Endothelial cell of umbilical vein (primary cell): Measurements from ENCODE around the gene METRNL.

Experiments
- EZH2 ChIP-seq: IDR thresholded peaks from 2 replicates; pipeline ENCODE4 v1.6.1; 2012; ENCODE audit warnings: borderline replicate concordance, low read depth, mild to moderate bottlenecking, moderate library complexity, low read length, inconsistent platforms; ENCODE audit not compliant: severe bottlenecking
- POLR2A ChIP-seq: IDR thresholded peaks from 2 replicates; pipeline ENCODE4 v1.6.1; 2012; ENCODE audit warnings: low read depth, mild to moderate bottlenecking, control low read depth, low read length
- POLR2AphosphoS5 ChIP-seq: IDR thresholded peaks from 2 replicates; pipeline ENCODE4 v1.6.1; 2012; ENCODE audit warnings: low read depth, mild to moderate bottlenecking, control low read depth, low read length, moderate library complexity; ENCODE audit not compliant: insufficient read depth
- TF ChIP-seq, protein P1 (sequence below), 2 donors: IDR thresholded peaks; 1 replicate in 1 of 2; 2 replicates in 1 of 2; pipeline ENCODE4 v1.5.1; 2011; ENCODE audit warnings: low read length in 2 of 2, mild to moderate bottlenecking in 2 of 2, moderate library complexity in 2 of 2, control low read depth in 1 of 2, inconsistent platforms in 1 of 2, low read depth in 1 of 2; ENCODE audit not compliant: insufficient read depth in 1 of 2; ENCODE audit errors: extremely low read depth in 1 of 2
- TF ChIP-seq, protein P2 (sequence below): IDR thresholded peaks from 2 replicates; pipeline ENCODE4 v1.6.1; 2011; ENCODE audit not compliant: insufficient read depth, insufficient read length

DNA sequence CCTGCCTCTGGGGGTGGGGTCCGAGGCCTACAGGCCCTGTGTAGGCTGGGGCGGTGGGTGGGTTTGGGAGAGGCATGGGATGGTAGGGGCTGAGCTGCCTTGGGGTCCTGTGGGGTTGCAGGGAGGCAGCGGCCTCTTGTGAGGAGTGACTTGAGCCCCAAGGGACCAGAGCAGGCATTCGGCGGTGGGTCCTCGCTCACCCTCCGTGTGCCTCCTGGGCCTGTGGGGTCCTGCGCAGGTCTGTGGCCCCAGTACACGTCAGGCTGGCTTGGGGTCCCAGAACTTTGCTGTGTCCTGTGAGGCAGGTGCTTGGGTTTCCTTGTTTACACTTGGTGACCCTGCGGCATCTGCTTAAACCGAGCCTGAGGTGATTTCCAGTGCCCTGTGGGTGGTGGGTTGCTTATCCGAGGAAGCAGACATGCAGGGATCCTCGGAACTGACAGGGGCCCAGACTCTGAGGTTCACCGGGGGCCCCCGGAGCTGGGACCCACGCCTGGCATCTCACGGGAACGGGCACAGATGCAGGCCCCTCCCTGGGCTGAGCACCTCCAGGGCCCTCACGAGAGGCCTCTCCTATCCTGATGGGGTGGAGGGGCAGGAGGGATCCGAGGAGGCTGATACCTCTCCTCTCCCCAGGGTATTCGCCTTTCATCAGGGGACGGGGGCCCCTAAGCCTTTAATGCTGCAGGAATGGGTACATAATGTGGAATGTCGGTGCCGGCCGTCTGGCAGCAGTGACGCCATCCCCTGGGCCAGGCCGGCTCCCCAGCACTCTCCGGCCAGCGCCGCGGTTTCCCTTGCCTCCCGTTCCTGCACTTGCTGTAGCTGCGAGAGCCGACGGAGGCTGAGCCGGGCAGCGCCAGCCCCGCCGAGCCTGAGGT is 7.7 kb downstream of the METRNL start:
- TF ChIP-seq POLR2A (no peak), POLR2AphosphoS5 (no peak), EZH2 (no peak)
- TF ChIP-seq, protein P1, sequence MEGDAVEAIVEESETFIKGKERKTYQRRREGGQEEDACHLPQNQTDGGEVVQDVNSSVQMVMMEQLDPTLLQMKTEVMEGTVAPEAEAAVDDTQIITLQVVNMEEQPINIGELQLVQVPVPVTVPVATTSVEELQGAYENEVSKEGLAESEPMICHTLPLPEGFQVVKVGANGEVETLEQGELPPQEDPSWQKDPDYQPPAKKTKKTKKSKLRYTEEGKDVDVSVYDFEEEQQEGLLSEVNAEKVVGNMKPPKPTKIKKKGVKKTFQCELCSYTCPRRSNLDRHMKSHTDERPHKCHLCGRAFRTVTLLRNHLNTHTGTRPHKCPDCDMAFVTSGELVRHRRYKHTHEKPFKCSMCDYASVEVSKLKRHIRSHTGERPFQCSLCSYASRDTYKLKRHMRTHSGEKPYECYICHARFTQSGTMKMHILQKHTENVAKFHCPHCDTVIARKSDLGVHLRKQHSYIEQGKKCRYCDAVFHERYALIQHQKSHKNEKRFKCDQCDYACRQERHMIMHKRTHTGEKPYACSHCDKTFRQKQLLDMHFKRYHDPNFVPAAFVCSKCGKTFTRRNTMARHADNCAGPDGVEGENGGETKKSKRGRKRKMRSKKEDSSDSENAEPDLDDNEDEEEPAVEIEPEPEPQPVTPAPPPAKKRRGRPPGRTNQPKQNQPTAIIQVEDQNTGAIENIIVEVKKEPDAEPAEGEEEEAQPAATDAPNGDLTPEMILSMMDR (IDR thresholded peaks at IDR 0.05; ENCODE audit: extremely low read depth in 1 of 2, insufficient read depth in 1 of 2, low read depth in 1 of 2, low read length in 2 of 2), result no peak
- TF ChIP-seq, protein P2, sequence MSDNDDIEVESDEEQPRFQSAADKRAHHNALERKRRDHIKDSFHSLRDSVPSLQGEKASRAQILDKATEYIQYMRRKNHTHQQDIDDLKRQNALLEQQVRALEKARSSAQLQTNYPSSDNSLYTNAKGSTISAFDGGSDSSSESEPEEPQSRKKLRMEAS, result no peak
